DMS53 (cell line): ENCODE measurements around the gene OR2Y1.
"Not testable (repeated sequence)": the region's sequence is repeated elsewhere in the genome, so short reads cannot be mapped to it uniquely, and the experiment has no call there.

Experiments
- DNase-seq: peaks from one replicate; lab custom pipeline; 2025; lab: John Stamatoyannopoulos, UW

Gene OR2Y1, protein sequence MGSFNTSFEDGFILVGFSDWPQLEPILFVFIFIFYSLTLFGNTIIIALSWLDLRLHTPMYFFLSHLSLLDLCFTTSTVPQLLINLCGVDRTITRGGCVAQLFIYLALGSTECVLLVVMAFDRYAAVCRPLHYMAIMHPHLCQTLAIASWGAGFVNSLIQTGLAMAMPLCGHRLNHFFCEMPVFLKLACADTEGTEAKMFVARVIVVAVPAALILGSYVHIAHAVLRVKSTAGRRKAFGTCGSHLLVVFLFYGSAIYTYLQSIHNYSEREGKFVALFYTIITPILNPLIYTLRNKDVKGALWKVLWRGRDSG

DNA sequence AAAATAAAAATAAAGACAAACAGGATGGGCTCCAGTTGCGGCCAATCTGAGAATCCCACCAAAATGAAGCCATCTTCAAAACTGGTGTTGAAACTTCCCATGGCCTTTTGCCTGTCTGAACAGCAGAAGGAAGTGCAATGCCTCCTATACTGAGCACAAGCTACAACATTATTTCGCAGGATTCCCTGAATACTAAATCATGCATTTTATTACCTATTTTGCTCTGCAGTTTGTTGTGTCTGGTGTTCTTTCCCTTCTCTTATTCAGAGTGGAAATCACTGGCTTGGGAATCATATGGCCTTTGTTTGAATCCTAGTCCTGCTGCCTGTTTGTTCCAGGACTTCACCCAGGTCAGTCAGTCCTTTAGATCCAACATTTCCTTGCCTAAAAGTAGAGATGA is at the start of gene OR2Y1:
Gene OR2Y1, minus strand, starts transcription at position 101 of the 400 bp plus-strand sequence. Its CDS starts 0 bp downstream, at position 101.
- no peak for DNase-seq

DNA sequence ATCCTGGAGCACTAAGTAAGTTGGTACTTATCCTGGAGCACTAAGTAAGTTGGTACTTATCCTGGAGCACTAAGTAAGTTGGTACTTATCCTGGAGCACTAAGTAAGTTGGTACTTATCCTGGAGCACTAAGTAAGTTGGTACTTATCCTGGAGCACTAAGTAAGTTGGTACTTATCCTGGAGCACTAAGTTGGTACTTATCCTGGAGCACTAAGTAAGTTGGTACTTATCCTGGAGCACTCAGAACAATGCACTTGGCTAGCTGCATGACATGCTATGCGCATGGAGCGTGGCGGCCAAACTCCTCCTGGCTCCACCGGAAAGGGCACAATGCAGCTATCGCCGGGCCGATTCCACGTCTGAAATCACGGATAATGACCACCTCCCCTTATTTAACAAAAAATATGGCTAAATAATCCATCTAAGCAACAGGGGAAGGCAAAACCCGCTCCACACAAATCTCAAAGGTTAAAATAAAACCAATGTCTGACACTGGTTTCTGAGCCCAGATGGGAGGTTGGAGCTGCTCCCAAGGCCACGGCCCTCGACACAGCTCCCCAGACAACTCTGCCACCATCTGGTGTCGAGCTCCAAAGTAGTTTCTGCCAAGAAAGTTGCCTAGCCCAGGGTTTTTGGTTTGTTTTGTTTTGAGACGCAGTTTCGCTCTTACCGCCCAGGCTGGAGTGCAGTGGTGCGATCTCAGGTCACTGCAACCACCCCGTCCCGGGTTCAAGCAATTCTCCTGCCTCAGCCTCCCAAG is 49.0 kb upstream of the OR2Y1 start:
- not testable (repeated sequence) for DNase-seq

DNA sequence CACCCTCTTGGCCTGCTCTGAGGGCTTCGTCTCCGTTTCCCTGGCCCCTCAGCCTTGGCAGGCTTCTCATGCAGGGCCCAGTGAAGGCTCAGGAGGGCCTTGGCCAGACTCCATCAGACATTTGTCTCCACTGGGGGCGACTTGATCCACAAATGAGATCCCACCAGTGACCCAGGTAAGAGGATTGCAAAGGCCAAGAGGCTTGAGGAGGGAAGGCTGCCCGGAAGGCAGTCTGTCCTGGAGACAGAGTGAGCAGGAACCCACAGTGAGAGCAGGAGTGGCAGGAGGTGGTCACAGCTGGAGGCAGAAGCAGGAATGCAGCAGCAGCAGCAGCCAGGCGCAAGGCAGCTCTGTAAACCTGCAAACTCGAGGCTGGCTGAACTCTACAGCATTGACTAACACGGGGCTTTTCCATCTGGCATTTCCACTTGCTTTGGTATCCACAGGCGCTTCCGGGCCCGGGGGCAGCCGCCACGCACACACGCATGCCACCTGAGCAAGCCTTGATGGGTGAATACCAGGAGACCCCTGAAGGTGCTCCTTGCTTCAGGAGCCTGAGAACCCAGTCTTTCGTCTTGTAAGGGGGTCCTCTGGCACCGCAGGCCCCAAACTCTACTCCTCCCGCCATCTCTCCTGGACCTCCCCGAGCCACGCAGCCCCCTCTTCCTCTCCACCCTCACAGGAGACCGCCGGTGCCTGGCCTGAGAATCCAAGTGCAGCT is 48.0 kb upstream of the OR2Y1 start:
- DNase-seq, result no peak

DNA sequence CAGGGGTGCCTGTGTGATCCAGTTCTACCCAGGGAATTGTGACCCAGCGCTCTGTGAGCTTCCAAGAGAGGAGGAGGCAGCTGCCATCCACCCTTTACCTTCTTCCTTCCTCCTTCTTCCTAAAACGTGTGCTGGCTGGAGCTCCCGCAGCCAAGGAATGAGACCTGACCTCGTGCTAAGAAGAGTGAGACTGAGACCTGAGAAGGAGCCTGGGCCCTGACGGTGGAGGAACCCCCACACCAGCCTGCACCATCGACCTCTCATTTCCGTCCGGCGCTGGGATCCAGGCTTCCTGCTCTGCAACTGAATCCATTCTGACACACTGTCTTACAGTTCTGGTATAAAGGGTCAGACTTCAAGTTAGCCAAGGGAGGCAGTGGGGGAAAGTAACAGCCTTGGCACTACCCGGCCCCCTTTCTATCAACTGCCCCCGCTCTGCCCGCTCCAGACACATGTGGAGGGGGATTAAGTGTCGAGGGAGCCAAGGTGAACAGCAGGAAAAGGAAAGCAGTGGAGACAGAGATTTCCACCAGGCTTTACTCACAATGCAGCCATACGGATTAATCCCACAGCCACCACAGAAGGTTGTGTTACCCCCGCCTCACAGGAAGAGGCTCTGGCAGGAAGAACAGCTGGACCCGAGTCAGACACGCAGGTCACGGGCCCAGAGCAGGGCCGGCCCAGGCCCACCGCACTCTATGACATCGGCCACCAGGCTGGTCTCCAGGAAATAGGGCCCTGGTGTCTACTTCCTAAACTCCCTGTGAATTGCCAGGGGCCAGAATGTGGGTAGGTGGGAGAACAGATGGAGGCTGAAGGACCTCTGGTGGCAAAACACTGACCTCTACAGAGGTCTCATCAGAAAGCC is 46.9 kb upstream of the OR2Y1 start:
- DNase-seq, result no peak

DNA sequence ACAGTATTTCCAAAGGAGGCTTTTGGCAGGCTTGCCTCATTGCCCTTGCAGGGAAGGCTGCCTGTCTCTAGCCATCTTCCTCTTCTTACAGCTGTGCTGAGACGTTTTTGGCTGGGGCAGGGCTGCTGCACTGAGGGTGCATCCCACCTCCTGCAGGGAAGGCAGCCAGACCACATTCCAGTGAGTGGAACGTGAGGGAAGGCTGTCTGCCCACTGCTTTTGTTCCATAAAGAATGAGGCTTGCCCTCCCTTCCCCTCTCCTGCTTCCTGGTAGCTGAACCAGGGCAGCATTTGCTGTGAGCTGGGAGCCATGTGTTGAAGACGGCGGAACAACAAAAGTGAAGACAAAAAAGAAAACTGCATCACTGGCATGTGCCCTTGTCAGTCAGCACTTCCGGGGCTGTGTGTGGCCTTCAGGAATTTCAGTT is 46.0 kb upstream of the OR2Y1 start:
- no peak for DNase-seq

DNA sequence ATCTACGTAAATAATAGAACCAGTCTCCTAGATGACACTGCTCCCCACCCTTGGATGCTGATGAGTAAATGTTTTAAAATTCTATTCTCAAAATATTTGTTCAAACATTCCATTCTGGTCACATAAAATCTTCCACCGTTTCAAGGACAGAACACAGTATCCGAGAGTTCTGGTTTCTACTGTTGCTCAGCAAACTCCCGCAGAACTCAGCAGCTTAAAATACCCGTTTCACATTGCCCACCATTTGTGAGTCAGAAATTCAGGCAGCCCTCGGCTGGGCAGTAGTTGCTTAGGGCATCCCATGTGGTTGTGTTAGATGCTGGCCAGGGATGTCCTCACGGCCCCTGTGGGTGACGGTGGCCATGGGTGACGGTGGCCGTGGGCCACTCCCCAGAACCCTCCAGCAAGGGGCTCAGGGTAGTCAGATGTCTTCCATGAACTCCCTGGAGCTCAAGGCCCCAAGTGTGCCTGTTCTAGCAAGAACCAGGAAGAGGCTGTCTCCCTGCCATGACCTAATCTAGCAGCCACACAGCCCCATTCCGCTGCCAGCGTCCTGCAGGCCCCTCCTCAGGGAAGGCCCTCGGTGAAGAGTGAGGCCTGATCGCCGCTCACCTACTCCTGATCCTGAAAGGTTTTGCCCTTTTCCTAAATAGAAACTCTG is 45.4 kb upstream of the OR2Y1 start:
- no peak for DNase-seq

DNA sequence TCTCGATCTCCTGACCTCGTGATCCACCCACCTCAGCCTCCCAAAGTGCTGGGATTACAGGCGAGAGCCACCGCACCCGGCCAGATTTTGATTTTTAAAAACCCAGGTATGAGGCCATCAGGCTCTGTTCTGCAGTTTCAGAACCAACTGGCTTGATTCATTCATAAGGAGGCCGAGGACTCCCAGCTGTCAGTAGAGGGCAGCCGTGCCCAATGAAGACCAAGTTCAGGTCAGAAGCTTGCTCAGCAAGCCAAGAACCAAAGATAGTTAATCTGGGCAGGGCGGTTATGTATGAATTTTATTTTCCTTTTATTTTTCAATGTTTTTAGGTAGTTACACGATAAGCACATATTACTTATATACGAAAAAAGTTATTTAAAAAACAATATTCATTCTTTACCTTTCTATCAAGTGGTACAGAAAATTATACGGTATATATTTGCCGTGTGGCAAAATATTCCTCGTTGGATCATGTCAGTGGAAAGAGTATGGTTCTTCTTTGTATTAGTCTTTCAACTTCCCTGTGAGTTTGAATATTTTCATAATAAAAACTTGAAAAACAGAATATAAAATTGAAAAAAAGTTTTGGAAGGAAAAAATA is 44.7 kb upstream of the OR2Y1 start:
- peak; percentile 83 for DNase-seq

DNA sequence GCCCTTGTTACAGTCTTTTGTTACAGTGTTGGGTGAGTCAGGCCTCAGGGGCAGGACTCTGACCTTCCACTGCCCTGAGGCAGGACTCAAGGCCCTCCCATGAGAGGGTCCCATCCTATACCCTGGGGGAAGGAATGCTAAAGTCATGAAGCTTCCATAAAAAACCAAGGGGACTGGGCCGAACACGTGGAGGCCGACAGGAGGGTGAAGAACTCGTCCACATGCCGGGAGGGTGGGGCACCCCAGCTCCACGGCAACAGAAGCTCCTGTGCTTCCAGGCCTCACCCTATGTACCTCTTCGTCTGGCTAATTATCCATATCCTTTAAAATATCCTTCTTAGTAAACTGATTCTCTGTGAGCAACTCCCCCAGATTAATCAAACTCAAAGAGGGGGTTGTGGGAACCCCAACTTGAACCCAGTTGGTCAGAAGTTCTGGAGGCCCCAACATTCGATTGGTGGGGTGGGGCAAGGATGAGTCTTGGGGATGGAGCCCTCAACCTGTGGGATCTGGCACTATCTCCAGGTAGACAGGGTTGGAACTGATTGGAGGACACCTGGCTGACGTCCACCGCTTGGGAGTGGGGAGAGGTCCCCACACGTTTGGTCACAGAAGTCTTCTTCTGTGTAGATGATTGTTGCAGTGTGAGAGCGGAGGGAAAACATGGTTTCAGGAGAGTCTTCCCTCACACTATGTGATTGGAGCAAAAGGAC is 43.6 kb upstream of the OR2Y1 start:
- no peak for DNase-seq

DNA sequence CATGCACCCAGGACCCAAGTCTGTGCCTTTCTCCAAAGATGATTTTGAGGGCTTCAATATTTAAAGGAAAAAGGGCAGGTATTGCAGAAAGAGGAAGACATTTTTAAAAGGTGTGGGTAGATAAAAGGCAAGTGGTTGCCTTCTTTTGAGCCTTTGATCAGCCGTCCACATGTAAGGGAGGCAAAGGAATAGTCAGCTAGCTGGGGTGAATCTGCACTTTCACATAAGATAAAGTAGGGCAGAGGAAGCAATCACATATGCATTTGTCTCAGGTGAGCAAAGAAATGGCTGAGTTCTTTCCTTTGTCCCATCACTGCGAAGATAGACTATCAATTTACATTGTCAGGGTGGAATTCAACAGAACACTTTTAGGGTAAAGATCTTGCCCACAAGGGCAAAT is 42.9 kb upstream of the OR2Y1 start:
- DNase-seq, result no peak

DNA sequence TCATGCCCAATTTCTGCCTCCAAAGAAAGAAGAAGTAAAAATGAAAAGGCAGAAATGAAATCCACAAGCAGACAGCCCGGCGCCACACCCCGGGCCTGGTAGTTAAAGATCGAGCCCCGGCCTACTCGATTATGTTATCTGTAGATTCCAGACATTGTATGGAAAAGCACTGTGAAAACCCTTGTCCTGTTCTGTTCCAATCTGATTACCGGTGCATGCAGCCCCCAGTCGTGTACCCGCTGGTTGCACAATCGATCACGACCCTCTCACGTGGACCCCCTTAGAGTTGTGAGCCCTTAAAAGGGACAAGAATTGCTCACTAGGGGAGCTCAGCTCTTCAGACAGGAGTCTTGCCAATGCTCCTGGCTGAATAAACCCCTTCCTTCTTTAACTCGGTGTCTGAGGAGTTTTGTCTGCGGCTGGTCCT is 42.1 kb upstream of the OR2Y1 start:
- DNase-seq, result not testable (repeated sequence)

DNA sequence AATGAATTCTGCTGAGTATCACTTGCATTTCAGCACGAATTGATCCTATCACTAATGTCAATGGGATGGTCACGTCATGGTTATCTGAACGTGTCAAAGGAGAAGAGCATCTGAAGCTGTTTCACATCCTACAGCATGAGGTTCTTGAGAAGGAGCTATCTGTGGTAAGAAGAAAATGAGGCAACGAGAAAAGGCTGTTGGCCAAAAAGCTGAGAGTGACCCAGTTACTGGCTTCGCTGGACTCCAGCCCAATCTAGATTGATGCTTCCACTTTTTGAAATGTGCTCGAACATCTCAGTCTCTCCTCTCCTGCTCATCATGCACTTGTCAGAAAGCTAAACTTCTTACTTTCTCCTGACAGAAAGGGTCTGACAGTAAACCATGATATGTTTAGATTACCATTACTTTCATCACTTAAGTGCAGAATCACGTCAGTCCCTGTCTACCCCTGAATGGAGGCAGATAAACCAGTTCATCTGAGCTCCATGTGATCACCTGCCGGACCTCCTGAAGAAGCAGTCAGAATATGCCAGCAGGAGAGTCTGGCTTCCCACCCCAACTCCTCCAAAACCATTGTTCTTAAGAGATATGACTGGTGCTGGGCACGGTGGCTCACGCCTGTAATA is 40.2 kb upstream of the OR2Y1 start:
- no peak for DNase-seq

DNA sequence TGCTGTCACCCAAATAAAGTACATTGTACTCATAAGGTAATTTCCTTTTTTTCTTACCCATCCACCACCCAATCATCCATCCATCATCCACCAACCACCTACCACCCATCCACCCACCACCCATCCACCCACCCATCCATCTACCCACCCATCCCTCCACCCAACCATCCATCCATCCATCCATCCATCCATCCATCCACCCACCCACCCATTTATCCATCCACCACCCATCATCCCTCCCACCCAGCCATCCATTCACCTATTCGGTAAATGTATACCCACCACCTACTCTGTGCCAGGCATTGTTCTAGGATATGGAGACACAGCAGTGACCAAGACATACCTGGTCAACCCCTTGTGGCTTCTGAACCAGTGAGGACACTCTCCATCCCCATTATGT is 37.6 kb upstream of the OR2Y1 start:
- DNase-seq, result no peak

DNA sequence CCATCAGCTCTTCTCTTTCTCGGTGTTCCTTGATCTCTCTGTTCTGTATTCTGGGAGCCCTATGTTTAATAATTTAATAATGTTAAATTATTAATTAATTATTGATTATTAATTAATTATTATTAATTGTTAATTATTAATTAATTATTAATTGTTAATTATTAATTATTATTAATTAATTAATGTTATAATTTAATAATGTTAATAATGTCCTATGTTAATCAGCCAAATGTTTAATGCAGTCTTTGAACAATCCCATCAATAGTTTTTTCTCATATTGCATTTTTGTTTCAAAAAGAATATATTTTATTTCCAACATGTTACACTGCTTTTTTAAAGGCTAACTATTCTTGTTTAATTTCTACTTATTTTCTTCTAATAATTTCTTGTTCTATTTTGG is 36.5 kb upstream of the OR2Y1 start:
- no peak for DNase-seq

DNA sequence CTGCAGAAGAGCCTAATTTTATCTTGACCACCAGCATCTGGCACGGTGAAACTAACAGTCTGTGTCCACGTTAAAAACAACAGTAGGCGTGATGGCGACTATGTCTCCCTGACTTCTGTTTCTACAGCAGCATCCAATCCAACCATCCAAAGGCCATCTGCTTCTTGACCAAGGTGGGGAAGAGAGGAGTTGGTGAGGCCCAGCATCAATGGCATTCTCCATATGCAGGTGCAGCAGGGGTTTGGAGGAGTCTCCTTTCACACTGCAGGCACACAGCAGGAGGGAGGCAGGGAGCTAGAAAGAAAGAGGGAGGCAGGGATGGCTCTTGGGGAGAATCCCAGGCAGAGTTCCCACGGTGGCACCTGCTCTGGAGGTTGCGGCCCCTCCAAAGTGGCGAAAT is 35.8 kb upstream of the OR2Y1 start:
- DNase-seq, result no peak

DNA sequence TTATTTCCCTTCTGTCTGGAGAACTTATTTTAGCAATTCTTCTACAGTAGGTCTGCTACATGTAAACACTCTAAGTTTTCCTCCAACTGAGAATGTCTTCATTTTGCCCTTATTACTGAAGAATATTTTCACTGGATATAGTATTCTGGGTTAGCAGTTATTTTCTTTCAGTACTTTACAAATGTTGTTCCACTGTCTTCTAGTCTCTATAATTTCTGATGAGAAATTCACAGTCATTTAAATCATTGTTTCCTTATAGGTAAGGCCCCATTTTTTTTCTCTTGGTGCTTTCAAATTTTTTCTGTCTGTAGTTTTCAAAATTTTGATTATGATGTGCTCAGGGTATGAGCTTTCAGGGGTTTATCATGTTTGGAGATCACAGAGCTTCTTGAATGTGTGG is 32.0 kb upstream of the OR2Y1 start:
- no peak for DNase-seq

DNA sequence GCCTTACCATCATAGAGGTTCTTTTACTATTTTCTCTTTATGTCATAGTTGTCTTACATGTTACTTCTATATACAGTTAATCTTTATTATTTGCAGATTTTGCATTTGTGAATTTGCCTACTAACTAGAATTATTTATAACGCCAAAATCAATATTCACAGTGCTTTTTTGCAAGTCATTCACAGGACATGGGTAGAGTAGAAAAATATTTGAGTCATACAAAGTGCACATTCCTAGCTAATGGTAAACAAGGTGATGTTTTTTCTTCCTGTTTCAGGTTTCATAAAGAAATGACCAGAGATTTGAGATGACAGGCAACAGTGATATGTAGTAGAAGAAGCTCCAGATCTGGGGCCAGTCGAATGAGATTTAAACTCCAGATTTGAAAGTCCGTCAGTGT is 30.0 kb upstream of the OR2Y1 start:
- no peak for DNase-seq

DNA sequence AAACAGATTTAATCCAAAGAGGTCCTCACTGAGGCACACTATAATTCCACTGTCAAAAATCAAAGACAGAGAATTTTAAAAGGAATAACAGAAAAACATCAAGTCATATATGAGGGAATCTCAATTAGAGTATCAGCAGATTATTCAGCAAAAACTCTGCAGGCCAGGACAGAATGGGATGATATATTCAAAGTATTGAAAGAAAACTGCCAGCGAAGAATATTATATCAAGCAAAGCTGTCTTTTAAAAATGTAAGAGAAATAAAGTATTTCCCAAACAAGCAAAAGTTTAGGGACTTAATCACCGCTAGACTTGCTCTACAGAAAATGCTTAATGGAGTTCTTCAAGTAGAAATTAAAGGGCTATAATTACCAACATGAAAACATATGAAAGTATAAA is 15.7 kb upstream of the OR2Y1 start:
- no peak for DNase-seq

DNA sequence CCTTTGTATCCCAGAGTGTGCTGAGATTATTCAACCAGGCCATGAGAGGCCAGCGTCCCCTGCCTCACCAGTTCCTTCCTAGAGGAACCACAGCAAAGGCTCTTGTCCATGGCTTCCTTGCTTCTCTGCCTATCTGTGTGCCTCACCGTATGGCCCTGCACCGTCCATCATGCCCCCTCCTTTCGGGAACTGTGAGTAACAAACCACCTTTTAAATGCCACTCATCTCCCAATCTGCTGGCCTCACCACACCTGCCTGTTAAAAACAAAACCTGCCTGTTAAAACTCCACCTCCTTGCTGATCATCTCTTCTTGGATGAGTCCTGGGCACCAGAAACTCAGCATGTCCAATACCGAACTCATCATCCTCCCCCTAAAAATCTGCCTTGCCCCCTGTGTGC is 4.4 kb upstream of the OR2Y1 start:
- no peak for DNase-seq

DNA sequence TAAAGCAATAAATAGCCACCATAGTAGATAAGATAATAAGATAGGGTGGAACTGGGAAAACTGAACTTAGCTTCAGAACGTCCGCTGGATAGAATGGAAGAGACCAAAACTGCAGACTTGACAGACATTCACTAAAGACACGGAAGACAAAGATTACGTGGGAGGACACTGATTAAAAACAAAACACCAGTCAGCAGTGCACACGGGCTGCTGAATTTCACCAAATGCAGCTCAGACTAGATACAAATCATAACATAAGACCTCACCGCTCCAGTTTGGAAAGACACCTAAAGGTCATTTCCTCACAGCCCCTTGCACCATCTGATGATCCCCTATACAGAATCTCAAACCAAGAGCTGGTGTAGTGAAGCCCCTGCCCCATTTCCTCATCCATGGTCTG is 2.9 kb upstream of the OR2Y1 start:
- DNase-seq, result no peak

DNA sequence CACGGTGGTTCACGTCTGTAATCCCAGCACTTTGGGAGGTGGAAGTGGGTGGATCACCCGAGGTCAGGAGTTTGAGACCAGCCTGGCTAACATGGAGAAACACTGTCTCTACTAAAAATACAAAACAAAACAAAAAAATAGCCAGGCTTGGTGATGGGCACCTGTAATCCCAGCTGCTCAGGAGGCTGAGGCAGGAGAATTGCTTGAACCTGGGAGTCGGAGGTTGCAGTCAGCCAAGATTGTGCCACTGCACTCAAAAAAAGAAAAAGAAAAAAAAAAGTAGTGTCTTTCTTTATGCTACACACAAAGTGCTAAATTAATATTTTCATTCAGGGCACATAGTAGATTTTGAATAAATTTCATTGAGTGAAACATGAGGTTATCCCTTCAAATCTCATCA is 1.1 kb upstream of the OR2Y1 start:
- DNase-seq, result not testable (repeated sequence)
